ENCODE measurements around the gene TET1.

GRCh38 chr10:68619595-68619994 lies 59.5 kb downstream of the TET1 start:
- no peak for TF ChIP-seq EZH2phosphoT487 (conservative IDR thresholded peaks at IDR 0.05; ENCODE audit: low read length)
- TF ChIP-seq CTCF (IDR thresholded peaks at IDR 0.05; ENCODE audit: insufficient read depth, low read length, poor library complexity, severe bottlenecking) = no peak
